Measurements from ENCODE around the gene DLG5.

DLG5 gene

DNA sequence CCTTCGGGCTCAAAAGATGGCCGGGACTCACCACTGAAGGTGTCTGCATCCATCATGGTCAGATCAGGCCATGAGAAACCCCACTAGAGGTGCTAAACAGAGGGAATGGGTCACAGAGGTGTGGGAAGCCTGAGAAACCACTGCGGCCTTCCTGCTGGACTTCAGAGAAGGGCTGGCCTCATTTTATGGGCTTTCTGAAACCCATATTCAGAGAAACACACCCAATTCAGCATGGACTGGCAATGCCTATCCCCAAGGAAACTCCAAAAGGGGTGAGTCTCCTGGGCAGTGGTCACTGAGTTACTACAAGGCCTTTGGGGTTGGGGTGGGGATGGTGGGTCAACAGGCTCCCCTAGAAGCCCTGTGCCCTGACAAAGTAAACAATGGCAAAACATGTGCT, 58.0 kb downstream of the DLG5 start:
- Histone ChIP-seq H2BK12ac (ENCODE audit: low read length) (peak overlapping the region; percentile 11), H2AK5ac (ENCODE audit: low read length) (no peak overlapping the region), H4K8ac (ENCODE audit: low read depth, low read length) (no peak overlapping the region), H3K4me1 (ENCODE audit: control insufficient read depth in 1 of 2, insufficient read depth in 2 of 2, low read length in 2 of 2) (peaks cover 49 to 62% of the 10 kb centered on the region in 2 experiments), H3K79me2 (ENCODE audit: control insufficient read depth, insufficient read depth, low read length, poor library complexity) (peaks cover 2% of the 10 kb centered on the region), H2BK5ac (ENCODE audit: low read depth, low read length, poor library complexity) (no peak overlapping the region), H3K18ac (ENCODE audit: low read length) (peak overlapping the region; percentile 12), H4K91ac (ENCODE audit: low read depth, low read length) (peak overlapping the region; percentile 9), H3K14ac (ENCODE audit: low read length) (no peak overlapping the region), H3K4ac (ENCODE audit: low read depth, low read length) (no peak overlapping the region), H3K27ac (ENCODE audit: low read depth, low read length) (peak overlapping the region; percentile 8), H3K9me3 (ENCODE audit: insufficient read depth, low read depth, low read length) (peaks cover 2% of the 10 kb centered on the region), H3K79me1 (ENCODE audit: low read length) (peaks cover 42% of the 10 kb centered on the region), H3K23ac (ENCODE audit: low read length) (no peak overlapping the region), H3K9ac (ENCODE audit: low read length) (no peak overlapping the region), H3K4me2 (ENCODE audit: low read length) (no peak overlapping the region), H2AFZ (ENCODE audit: insufficient read depth, low read length, poor library complexity) (no peak overlapping the region), H3K4me3 (ENCODE audit: low read depth, low read length) (no peak overlapping the region), H3K36me3 (ENCODE audit: control insufficient read depth in 1 of 2, insufficient read depth in 2 of 2, low read length in 2 of 2) (peaks cover 10 to 11% of the 10 kb centered on the region in 2 experiments), H4K12ac (ENCODE audit: low read depth, low read length) (no peak overlapping the region), H3K27me3 (ENCODE audit: insufficient read depth, low read length) (no peaks in the 10 kb centered on the region), H2BK120ac (ENCODE audit: insufficient read depth, low read length, poor library complexity) (peak overlapping the region; percentile 6)
- no peak for DNase-seq
- no CpG with 5 or more reads among the region's 3 CpGs for WGBS (ENCODE audit: extremely low coverage, insufficient coverage, insufficient read length)

DNA sequence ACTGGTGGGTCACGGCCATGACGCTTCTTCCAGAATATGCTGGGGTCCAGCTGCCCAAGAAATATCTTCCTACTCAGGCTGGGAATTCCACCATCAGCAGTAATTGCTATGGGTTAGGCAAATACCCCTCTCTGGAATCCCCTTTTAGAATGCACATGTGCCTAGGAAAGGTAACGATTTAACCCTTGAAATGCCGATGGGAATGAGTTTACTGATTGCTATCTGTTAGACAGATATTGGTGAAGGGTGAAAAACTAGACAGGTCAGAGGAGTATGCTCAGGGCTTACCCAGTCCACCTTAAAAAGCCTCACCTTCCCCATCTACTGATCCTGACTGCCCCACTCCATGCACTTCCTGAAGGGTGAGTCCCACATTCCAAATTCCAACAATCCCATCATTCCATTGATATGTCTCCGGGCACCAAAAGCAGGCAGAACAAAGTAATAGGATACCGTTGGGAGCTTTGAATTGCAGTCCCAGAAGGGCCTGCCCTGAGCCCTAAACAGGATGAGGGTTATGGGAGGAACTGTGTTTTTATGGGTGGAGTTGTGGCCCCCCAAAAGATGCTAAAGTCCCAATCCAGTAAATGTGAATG, 59.3 kb downstream of the DLG5 start:
- Histone ChIP-seq H4K12ac (ENCODE audit: low read depth, low read length) (no peak overlapping the region), H3K9ac (ENCODE audit: low read length) (no peak overlapping the region), H3K36me3 (ENCODE audit: control insufficient read depth in 1 of 2, insufficient read depth in 2 of 2, low read length in 2 of 2) (peaks cover 8 to 10% of the 10 kb centered on the region in 2 experiments), H3K4me3 (ENCODE audit: low read depth, low read length) (no peak overlapping the region), H4K8ac (ENCODE audit: low read depth, low read length) (no peak overlapping the region), H2BK120ac (ENCODE audit: insufficient read depth, low read length, poor library complexity) (no peak overlapping the region), H2AK5ac (ENCODE audit: low read length) (no peak overlapping the region), H3K27me3 (ENCODE audit: insufficient read depth, low read length) (no peaks in the 10 kb centered on the region), H3K18ac (ENCODE audit: low read length) (no peak overlapping the region), H3K27ac (ENCODE audit: low read depth, low read length) (peak overlapping the region; percentile 67), H4K91ac (ENCODE audit: low read depth, low read length) (peak overlapping the region; percentile 28), H3K4ac (ENCODE audit: low read depth, low read length) (no peak overlapping the region), H2BK12ac (ENCODE audit: low read length) (peak overlapping the region; percentile 1), H3K4me2 (ENCODE audit: low read length) (no peak overlapping the region), H3K14ac (ENCODE audit: low read length) (peak overlapping the region; percentile 36), H3K79me1 (ENCODE audit: low read length) (peaks cover 42% of the 10 kb centered on the region), H2BK5ac (ENCODE audit: low read depth, low read length, poor library complexity) (no peak overlapping the region), H3K23ac (ENCODE audit: low read length) (no peak overlapping the region), H3K4me1 (ENCODE audit: control insufficient read depth in 1 of 2, insufficient read depth in 2 of 2, low read length in 2 of 2) (peaks cover 43 to 60% of the 10 kb centered on the region in 2 experiments), H3K79me2 (ENCODE audit: control insufficient read depth, insufficient read depth, low read length, poor library complexity) (peaks cover 2% of the 10 kb centered on the region), H2AFZ (ENCODE audit: insufficient read depth, low read length, poor library complexity) (no peak overlapping the region), H3K9me3 (ENCODE audit: insufficient read depth, low read depth, low read length) (peaks cover 2% of the 10 kb centered on the region)
- WGBS (ENCODE audit: extremely low coverage, insufficient coverage, insufficient read length) = no CpG with 5 or more reads among the region's 6 CpGs
- peak; percentile 89 to 100 for DNase-seq

DNA sequence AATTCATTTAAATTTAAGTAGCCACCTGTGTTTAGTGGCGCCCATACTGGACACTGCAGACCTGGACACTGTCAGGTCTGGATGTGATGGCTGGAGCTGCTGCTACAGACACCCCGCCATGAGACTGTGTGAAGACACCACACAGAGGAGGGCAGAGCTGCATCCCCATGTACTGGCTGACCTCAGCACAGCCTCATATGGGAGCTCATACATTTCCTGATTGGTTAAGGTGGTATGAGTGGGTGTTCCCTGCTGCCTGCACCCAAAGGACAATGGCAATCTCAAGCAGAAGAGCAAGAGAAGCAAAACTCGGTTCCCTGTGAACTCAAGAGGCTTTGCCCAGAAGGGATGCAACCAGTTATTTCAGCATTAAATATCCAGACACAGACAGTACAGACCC, 60.0 kb downstream of the DLG5 start:
- Histone ChIP-seq H3K4ac (ENCODE audit: low read depth, low read length) (no peak overlapping the region), H3K4me3 (ENCODE audit: low read depth, low read length) (no peak overlapping the region), H3K36me3 (ENCODE audit: control insufficient read depth in 1 of 2, insufficient read depth in 2 of 2, low read length in 2 of 2) (peaks cover 8 to 10% of the 10 kb centered on the region in 2 experiments), H3K4me1 (ENCODE audit: control insufficient read depth in 1 of 2, insufficient read depth in 2 of 2, low read length in 2 of 2) (peaks cover 43 to 62% of the 10 kb centered on the region in 2 experiments), H4K12ac (ENCODE audit: low read depth, low read length) (no peak overlapping the region), H4K91ac (ENCODE audit: low read depth, low read length) (peak overlapping the region; percentile 28), H3K27me3 (ENCODE audit: insufficient read depth, low read length) (no peaks in the 10 kb centered on the region), H3K4me2 (ENCODE audit: low read length) (no peak overlapping the region), H3K14ac (ENCODE audit: low read length) (peak overlapping the region; percentile 36), H2BK120ac (ENCODE audit: insufficient read depth, low read length, poor library complexity) (peak overlapping the region; percentile 27), H3K23ac (ENCODE audit: low read length) (no peak overlapping the region), H3K18ac (ENCODE audit: low read length) (peak overlapping the region; percentile 37), H3K27ac (ENCODE audit: low read depth, low read length) (peak overlapping the region; percentile 58), H3K9ac (ENCODE audit: low read length) (no peak overlapping the region), H3K9me3 (ENCODE audit: insufficient read depth, low read depth, low read length) (peaks cover 2% of the 10 kb centered on the region), H2BK5ac (ENCODE audit: low read depth, low read length, poor library complexity) (no peak overlapping the region), H3K79me1 (ENCODE audit: low read length) (peaks cover 44% of the 10 kb centered on the region), H2AFZ (ENCODE audit: insufficient read depth, low read length, poor library complexity) (no peak overlapping the region), H4K8ac (ENCODE audit: low read depth, low read length) (no peak overlapping the region), H3K79me2 (ENCODE audit: control insufficient read depth, insufficient read depth, low read length, poor library complexity) (peaks cover 4% of the 10 kb centered on the region), H2BK12ac (ENCODE audit: low read length) (peak overlapping the region; percentile 1), H2AK5ac (ENCODE audit: low read length) (no peak overlapping the region)
- WGBS (ENCODE audit: extremely low coverage, insufficient coverage, insufficient read length) = no CpG with 5 or more reads among the region's 3 CpGs
- DNase-seq = no peak

DNA sequence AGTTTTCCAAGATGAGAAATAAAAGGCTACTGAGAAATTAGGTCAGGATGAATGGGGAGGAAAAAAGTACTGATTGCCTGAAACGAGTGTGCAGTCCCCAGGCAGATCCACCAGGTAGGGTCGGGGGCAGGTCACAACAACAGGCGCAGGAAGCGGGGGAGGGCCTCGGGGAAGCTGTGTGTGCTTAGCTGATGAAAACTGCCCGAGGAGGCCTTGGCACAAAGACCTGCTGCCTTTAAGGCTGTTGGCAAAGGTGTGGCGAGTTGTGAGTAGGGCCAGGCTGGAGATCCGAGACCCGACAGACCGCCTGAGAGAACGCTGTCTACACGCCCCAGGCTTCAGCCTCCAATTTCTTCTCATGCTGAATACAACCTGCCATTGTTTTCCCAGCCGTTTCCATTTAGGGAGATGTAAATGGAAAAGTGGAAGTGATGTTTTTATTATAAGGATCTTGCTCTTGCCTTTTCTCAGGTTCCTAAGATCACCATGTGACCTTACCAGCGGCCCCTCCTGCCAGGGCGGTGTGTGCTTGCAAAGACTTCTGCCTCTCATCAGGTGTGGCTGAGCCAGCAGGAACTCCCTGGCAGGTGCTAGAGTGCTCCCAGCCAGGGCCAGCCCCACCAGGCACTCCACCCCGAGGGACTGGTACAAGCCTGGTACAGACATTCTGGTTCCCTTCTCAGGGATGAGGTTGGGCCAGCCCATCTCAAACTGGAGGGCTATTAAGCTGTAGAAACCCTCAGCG, 60.8 kb downstream of the DLG5 start:
- Histone ChIP-seq H3K9me3 (ENCODE audit: insufficient read depth, low read depth, low read length) (peaks cover 2% of the 10 kb centered on the region), H3K27me3 (ENCODE audit: insufficient read depth, low read length) (no peaks in the 10 kb centered on the region), H3K79me2 (ENCODE audit: control insufficient read depth, insufficient read depth, low read length, poor library complexity) (peaks cover 4% of the 10 kb centered on the region), H4K8ac (ENCODE audit: low read depth, low read length) (no peak overlapping the region), H3K9ac (ENCODE audit: low read length) (no peak overlapping the region), H4K91ac (ENCODE audit: low read depth, low read length) (peak overlapping the region; percentile 68), H4K12ac (ENCODE audit: low read depth, low read length) (no peak overlapping the region), H2AK5ac (ENCODE audit: low read length) (no peak overlapping the region), H3K4me2 (ENCODE audit: low read length) (peak overlapping the region; percentile 2), H2AFZ (ENCODE audit: insufficient read depth, low read length, poor library complexity) (no peak overlapping the region), H3K18ac (ENCODE audit: low read length) (peak overlapping the region; percentile 37), H3K79me1 (ENCODE audit: low read length) (peaks cover 45% of the 10 kb centered on the region), H3K14ac (ENCODE audit: low read length) (peak overlapping the region; percentile 14), H2BK5ac (ENCODE audit: low read depth, low read length, poor library complexity) (peak overlapping the region; percentile 18), H3K4me1 (ENCODE audit: control insufficient read depth in 1 of 2, insufficient read depth in 2 of 2, low read length in 2 of 2) (peaks cover 41 to 59% of the 10 kb centered on the region in 2 experiments), H3K36me3 (ENCODE audit: control insufficient read depth in 1 of 2, insufficient read depth in 2 of 2, low read length in 2 of 2) (peaks cover 8 to 10% of the 10 kb centered on the region in 2 experiments), H3K4ac (ENCODE audit: low read depth, low read length) (no peak overlapping the region), H3K27ac (ENCODE audit: low read depth, low read length) (peak overlapping the region; percentile 22), H2BK12ac (ENCODE audit: low read length) (peak overlapping the region; percentile 29), H3K4me3 (ENCODE audit: low read depth, low read length) (no peak overlapping the region), H2BK120ac (ENCODE audit: insufficient read depth, low read length, poor library complexity) (peak overlapping the region; percentile 40), H3K23ac (ENCODE audit: low read length) (no peak overlapping the region)
- DNase-seq = no peak
- no CpG with 5 or more reads among the region's 17 CpGs for WGBS (ENCODE audit: extremely low coverage, insufficient coverage, insufficient read length)
